ENCODE measurements around the gene VAT1. TPM values are rescaled to one million over a fixed set of nuclear protein-coding genes. Genes with fewer than 3 reads are reported as not detected.

Gene VAT1
- polyA plus RNA-seq, 1 of the 3 experiments (the other 2 are of a cell fraction) = 170 TPM

DNA sequence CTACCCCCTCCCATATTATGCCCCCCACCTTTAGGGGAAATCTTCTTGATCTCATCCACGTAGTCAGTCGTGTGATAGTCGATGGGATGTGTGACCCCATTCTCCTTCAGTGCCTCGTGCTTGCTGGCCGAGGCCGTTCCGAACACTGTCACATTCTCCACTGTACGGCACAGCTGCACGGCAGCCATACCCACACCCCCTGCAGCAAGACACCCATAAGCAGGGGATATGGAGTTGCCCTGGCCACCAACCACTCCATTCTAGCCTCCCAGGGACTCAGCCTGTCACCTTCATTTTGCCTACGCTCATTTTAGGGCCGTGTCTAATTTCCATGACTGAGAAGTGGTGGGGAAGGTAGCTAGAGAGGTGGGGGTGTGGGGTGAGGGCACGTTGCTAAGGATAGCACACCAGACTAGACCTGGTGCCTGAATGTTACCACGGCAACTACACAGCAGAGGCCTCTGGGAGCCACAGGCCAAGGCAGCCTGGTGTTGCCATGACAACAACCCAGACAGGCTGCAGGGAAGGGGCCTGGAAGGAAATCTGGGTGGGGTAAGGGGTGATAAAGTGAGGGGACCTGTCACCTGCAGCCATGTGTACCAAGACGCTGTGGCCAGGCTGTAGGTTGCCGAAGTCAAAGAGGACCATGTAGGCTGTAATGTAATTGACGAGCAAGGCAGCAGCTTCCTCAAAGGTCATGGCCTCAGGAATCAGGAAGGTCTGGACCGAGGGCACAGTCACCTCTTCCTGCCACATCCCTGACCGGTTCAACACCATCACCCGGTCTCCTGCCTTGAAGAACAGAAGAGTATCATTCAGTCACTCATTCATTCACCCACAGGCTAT, 4.0 kb downstream of the VAT1 start:
- no peak overlapping the region for H2AFZ ChIP-seq (ENCODE audit: low read depth)
- H3K4me1 ChIP-seq (ENCODE audit: control insufficient read depth in 1 of 2, insufficient read depth in 2 of 2, low read depth in 1 of 2, low read length in 1 of 2) = peaks cover 0 to 26% of the 10 kb centered on the region in 2 experiments; a peak in 2 of 4 replicates
- CTCF ChIA-PET = interaction anchor here (0.7 to 2.4 kb wide), 3 partner anchors 11 to 19 kb away, joined by 3 to 9 read pairs (median 3); partner anchors contain the start of gene RPL27
- peaks cover 15 to 29% of the 10 kb centered on the region in 2 experiments for H3K36me3 ChIP-seq (replicated peaks in 1 of 2; ENCODE audit: control insufficient read depth in 1 of 2, insufficient read depth in 2 of 2, low read length in 1 of 2)
- no peak for TF ChIP-seq NRF1 (IDR thresholded peaks at IDR 0.05; ENCODE audit: low read depth, low read length)
- TF ChIP-seq, protein P1, sequence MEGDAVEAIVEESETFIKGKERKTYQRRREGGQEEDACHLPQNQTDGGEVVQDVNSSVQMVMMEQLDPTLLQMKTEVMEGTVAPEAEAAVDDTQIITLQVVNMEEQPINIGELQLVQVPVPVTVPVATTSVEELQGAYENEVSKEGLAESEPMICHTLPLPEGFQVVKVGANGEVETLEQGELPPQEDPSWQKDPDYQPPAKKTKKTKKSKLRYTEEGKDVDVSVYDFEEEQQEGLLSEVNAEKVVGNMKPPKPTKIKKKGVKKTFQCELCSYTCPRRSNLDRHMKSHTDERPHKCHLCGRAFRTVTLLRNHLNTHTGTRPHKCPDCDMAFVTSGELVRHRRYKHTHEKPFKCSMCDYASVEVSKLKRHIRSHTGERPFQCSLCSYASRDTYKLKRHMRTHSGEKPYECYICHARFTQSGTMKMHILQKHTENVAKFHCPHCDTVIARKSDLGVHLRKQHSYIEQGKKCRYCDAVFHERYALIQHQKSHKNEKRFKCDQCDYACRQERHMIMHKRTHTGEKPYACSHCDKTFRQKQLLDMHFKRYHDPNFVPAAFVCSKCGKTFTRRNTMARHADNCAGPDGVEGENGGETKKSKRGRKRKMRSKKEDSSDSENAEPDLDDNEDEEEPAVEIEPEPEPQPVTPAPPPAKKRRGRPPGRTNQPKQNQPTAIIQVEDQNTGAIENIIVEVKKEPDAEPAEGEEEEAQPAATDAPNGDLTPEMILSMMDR (IDR thresholded peaks at IDR 0.05) = no peak
- no peak for TF ChIP-seq TCF12 (IDR thresholded peaks at IDR 0.05)
- no peak for TF ChIP-seq POLR2AphosphoS5 (IDR thresholded peaks at IDR 0.05; ENCODE audit: low read depth, low read length)
- TF ChIP-seq USF2 (IDR thresholded peaks at IDR 0.05; ENCODE audit: borderline replicate concordance, low read depth, low read length) = no peak
- no peak for TF ChIP-seq TEAD4 (IDR thresholded peaks at IDR 0.05; ENCODE audit: borderline replicate concordance, insufficient read depth)
- peak; percentile 85 for TF ChIP-seq MXI1 (IDR thresholded peaks at IDR 0.05; ENCODE audit: low read depth, low read length)
- no peak for TF ChIP-seq IRF3 (IDR thresholded peaks at IDR 0.05; ENCODE audit: low read depth, low read length)
- no peak for TF ChIP-seq FOXM1 (IDR thresholded peaks at IDR 0.05; ENCODE audit: low read depth)
- TF ChIP-seq RFX5 (IDR thresholded peaks at IDR 0.05; ENCODE audit: low read length) = peak; percentile 87
- no peak for TF ChIP-seq SMC3 (IDR thresholded peaks at IDR 0.05; ENCODE audit: low read depth, low read length)
- TF ChIP-seq ELF1 (IDR thresholded peaks at IDR 0.05) = no peak
- no peak for TF ChIP-seq GATA2 (CRISPR knock-in tag; IDR thresholded peaks at IDR 0.05)
- H3K79me2 ChIP-seq (ENCODE audit: insufficient read depth) = peaks cover 31% of the 10 kb centered on the region
- DNase-seq = peak; percentile 82
- no peaks in the 10 kb centered on the region for H3K27me3 ChIP-seq (ENCODE audit: insufficient read depth)
- 80% methylated on average over 19 of the region's 19 CpGs for WGBS (ENCODE audit: low lambda C conversion rate)
- no peaks in the 10 kb centered on the region for H3F3A ChIP-seq (replicated peaks; ENCODE audit: insufficient read depth)
- H3K4me2 ChIP-seq = no peak overlapping the region
- H3K9me3 ChIP-seq = no peaks in the 10 kb centered on the region
- peak overlapping the region in 1 of 2 experiments; percentile 85; a peak in 2 of 4 replicates for H3K27ac ChIP-seq (ENCODE audit: low read depth in 2 of 2, low read length in 1 of 2)
- POLR2A ChIA-PET = interaction anchor here (0.7 to 1.5 kb wide), 2 partner anchors 16 to 20 kb away, joined by 3 to 7 read pairs; partner anchors contain the start of gene RPL27
- H3K9me2 ChIP-seq = no peaks in the 10 kb centered on the region
- no peak overlapping the region for H3K4me3 ChIP-seq (ENCODE audit: low read depth in 2 of 2, low read length in 1 of 2)
- H3K9ac ChIP-seq = no peak overlapping the region
- 0 out of 2 replicates have a peak, but pooled peaks cover 6% of the 10 kb centered on the region for H4K20me1 ChIP-seq (ENCODE audit: insufficient read depth)

Data from SK-N-SH (cell line).